SH-SY5Y (cell line): ENCODE measurements around the gene COQ8A.

Source experiments
- GATA2 ChIP-seq: IDR thresholded peaks from 2 replicates; pipeline ENCODE4 v1.6.1; 2011; ENCODE audit warnings: mild to moderate bottlenecking, low read depth, low read length
- GATA3 ChIP-seq: IDR thresholded peaks from 2 replicates; pipeline ENCODE4 v1.6.1; 2011; ENCODE audit warnings: low read depth, mild to moderate bottlenecking, low read length, moderate library complexity

- TF ChIP-seq GATA2 (no peak), GATA3 (no peak)
Observed at GRCh38 chr1:226964611-226965486, 24.8 kb downstream of the COQ8A start.
